Activated CD8-positive, alpha-beta memory T cell treated with anti-CD3 and anti-CD28 coated beads, Interleukin-2, amount 50 U/mL, for 1 hour (primary cell): Measurements from ENCODE around the gene NUDT17.

Source experiments
- DNase-seq: peaks from one replicate; pipeline ENCODE4 v3.0.0-alpha.2; 2020; ENCODE audit errors: extremely low read depth

NUDT17 gene

DNA sequence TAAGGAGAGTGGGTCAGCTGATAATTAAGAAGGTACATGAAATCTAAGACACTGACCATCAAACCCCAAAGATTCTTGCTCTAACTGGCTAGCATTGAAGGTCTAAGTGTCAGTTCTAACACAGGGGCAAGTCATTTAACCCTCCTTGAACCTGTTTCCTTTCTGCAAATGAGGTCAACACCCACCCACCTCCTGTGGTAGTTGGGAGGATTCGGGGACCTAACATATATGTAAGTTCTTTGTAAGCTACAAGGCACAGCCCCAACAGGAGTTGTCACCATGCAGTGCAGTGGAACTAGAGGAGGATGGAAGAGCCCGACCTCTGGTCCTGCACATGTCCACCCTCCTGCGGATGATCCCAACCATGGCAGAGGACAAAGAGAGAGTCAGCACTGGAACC lies 2.4 kb downstream of the NUDT17 start:
- DNase-seq = no peak

DNA sequence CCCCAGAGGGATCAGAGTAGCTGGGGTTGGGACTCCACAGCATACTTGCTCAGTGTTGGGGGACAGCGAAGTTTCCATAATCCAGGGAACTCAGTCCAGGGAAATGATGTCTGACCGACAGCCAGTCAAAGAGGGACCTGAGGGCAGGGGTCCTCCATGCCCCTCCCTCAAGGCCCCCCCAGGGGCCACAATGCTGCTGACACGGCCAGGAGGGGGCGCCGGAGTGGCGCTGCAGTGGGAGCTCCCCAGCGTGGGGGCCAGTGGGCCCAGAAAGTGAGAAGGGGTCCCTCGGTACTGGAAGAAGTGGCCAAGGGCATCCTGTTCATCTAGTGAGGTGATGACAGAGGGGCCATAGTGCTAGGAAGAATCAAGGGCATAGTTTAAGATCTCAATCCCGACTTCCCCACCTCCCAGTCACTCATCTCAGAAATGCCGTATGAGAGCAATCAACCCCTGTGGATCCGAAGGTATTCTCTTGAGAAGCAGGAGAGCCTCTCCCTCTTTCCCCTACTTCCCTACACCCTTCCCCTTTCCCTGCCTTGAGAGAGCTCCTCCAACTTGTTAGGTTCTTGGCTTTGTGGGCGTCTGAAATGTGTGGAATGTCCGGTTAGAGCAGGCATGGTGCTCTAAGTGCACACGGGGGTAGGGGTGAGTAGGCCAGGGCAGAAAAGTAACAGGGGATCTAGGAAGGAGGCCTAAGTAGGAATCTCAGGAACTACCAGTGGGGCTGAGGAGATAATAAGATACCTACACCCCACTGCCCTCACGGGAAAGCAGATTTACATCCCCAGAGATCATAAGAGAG lies 4.1 kb downstream of the NUDT17 start:
- no peak for DNase-seq

DNA sequence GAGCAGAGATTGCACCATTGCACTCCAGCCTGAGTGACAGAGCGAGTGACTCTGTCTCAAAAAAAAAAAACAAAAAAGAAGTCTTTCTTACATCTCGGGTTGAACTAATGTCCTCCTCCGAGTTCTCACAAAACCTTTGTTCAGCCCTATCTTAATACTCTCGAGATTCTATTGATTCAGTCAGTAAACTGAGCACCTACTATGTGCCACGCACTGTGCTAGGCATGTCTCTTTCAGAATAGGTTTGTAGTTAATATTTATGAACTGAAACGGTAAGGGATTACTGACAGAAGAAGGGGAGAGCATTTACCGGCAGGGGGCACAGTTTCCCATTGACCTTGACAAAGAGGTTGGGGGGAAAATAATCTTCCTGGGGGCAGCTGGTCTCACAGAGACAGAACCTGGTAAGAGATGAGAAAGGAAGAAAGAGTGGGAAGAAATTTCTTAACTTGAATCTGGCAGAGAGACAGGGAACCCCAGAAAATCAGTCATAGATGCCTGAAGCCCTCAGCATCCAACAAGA lies 10.1 kb downstream of the NUDT17 start:
- DNase-seq = no peak

DNA sequence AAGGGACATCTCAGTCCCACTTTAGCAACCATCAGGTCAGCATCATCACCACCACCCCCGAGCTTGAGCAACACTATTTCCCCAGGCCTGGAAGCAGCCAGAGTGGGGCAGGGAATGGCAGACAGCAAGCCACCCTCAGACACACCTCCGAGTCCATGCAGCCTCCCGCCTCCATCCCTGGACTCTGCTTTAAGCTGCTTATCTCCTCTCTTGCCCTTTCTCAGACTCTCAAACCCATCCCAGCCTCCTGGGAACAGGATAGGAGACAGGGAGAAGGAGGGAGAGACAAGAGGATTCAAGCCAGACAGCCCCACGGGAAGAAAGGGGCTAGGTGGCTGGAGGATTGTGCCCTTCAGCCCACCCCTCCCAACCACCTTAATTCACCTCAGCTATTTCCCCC lies 11.7 kb downstream of the NUDT17 start:
- no peak for DNase-seq

DNA sequence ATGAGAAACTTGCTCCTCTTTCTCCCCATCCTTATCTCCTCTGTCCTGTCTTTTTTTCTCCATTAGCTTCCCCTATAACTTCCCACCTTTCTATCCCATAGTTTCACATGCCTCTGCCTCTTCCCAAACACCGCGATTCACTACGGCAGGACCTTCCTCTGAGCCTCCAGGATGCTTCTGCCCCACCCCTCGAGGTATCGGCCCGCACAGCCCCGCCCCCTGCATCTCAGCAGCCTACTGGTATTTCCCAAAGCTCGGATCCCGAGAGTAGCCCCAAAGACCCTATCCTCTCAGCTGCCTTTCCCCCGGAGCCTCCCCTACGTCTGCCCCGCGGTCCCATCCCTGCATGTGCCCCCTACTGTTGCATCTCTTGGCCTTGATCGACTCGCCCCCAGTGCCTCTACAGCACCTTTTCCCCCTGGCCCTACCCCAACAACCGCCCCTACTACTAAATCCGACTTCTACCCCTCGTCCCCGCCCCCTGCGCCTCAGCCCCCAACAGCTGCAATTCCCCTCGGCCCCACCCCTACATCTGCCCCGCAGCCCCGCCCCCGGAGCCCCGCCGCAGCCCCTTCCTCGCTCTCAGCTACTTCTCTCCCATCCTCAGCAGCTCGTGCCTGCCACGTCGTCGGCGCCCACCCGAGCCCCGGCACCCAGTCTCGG lies 12.9 kb downstream of the NUDT17 start:
- DNase-seq = no peak

DNA sequence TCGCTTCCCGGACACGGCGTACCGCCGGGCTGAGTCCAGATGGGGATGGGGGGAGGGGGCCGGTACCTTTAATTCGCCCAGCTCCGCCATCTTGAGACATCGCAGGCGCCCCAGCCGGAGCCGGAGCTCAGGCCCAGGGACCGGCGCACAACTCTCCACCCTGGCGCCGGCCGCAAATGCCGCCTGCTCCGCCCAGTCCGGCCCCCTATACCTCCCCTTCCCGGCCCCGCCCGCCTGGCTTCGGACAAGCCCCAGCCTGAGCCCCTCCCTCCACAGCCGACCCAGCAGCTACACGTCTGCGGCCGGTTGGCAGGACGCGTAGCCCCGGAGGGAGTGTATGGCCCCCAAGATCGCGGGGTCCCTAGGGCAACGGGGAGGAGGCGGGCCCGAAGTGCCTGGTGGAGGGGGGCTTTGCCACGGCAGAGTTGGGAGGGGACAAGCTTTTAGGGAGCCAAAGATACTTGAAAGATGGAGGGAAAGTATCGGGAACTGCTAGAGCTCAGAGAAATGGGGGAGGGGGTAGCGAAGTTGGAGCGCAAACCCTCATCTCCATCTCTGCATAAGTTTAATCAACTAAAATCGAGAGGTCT lies 13.6 kb downstream of the NUDT17 start, which contains the start of gene PIAS3:
Gene PIAS3, minus strand, starts transcription at position 181 of the 590 bp plus-strand sequence. Its CDS starts 91 bp downstream, at position 90.
- DNase-seq = peak; percentile 59

DNA sequence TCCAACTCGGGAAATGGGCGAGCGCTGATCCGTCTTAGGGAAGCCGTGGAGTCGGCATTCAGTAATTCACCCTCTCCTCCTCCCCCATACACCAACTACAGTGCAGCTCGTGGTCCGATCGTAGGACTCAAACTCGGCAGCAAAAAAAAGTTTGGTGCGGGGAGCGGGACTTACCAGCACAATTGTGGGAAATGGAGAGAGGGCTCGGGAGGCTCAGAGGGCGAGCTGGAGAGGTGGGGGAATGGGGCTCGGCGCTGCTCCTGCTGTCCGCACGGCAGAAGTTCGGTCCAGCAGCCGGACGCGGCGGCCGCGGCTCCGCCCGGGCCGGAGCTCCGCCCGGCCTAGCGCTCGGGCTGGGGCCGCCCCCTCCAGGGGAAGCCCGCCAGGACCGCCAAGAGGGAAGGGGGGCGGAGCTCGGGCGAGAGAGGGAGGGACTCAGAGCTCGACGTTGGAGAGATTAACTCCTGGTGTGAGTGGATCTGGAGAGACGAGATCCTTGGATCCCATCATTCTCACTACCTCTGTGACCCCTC lies 14.1 kb downstream of the NUDT17 start:
- DNase-seq = no peak

DNA sequence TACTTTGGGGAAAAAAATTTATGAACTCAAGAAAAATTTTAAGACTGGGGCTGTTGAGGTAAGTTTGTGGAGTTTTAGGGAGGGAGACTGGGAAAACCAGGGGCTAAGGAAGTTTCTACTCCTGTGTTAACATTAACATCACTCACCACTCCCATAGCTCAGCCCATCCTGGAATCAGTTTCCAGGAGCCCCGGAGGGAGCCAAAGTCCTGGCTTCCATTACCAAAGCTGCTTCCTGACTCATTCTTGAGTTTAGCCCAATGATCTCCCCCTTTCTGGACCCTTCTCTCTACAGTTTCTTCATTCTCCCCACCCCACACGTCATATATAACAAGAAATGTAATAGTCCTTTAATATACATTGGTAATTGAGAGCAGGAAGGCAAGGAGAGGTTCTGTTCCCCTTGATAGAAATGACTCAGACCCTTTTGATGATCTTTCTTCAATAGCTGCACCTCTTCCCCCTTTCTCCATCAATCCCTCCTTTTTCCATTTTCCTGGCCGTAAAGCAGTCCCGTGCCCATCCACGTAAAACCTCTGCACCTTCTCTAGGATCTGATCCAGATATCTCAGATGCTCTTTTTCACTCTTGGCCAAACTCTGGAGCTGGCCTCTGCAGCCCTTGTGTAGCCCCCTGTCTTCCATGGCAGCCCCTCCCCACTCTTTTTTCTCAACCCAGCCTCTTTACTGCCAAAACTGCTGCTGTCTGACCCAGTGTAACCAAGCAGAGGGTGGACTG lies 18.0 kb downstream of the NUDT17 start:
- no peak for DNase-seq

DNA sequence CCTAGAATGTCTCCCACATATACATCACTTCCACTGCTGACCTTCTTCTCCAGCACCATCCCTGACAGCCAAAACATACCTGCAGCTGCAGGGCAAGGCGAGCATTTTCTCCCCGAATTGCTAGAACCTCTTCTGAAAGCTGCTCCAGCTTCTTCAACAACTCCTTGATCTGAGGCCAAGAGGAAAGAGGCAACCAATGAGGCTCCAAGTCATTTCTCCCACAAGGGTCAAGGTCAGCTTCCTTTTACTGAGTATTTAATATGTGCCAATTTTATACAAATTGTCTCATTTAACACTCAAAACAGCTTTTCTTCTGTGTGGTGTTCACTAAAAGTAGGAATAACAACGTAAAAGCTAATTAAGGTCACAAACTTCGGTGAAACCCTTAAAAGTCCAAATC lies 22.8 kb downstream of the NUDT17 start:
- no peak for DNase-seq

DNA sequence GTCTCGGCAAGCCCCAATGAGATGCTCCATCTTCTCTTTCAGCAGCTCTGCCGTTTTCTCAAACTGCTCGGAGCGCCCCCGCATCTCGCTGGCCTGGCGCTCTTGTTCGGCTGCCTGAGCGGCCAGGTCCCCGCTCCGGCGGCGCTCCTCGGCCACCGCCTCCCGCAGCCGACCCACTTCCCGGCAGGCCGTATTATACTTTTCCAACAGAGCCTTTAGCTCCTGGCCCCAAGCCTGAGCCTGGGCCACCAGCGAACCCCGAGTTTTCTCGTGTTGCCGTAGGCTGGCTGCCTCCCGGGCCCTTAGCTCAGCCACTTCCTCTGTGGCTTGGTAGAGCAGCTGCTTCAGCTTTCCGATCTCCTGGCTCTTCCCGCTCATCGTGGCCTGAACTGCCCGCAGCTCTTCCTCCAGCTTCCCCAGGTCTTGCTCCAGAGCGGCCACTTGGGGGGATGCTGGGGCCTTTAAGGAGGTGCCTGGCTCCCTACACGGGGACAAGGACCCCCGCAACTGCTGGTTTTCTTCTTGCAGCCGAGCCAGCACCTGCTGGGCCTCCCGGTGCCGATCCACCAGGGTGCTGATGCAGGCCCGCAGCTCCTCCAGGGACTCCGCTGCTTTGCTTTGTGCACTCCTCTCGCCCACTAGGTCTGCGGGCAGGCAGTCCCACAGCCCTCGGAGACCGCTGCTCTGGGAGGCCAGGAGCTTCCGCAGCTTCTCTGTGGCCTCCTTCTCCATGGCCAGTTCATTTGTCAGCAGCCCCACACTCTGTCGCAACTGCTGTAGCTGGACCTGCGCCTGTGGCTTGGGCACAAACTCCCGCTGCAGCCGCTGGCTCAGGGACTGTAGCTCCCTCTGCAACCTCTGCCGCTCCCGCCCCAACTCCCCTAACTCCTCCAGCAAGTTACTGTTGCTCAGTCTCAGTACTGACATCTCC lies 26.8 kb downstream of the NUDT17 start:
- DNase-seq = no peak

DNA sequence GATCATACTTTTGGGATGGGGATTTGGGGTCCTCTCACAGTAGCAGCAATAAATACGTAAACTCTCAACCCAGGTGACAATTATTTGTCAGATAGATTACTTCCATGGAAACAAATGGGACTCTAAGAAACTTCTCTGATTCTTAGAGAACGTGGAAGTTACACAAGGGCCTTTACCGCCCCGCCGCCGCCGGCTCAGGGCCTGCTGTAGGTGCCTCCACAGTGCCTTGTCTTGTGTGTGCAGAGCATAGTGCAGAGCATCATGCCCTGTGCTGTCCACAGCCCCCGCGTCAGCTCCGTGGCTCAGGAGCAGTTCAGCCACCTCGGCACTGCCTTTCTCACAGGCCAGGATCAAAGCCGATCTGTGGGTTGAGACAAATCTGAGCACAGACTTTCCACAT lies 29.2 kb downstream of the NUDT17 start:
- no peak for DNase-seq

DNA sequence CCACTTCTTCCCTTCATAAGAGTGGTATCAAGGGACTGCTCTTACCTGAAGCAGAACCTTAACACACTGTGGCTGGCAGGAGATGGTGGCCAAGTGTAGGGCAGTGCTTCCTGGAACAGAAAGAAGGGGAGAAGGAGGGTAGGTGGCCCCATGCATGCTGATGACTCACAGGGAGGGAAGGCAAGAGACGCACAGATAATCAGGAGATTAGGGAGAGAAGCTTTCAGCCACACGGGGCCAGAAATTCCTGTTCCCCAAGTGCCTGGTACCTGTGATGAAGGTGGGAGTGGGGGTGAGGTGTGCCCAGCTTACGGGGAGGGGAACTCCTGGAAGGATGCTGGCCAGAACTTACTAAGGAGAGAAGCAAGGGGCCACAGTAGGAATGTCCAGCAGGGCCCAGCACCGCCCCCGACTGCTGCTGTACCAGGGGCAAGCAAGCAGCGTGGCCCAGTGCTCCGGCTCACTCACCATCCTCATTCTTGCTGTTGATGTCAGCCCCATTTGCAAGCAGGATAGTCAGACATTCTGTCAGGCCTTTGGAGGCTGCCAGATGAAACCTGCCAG lies 32.6 kb downstream of the NUDT17 start:
- DNase-seq = no peak

DNA sequence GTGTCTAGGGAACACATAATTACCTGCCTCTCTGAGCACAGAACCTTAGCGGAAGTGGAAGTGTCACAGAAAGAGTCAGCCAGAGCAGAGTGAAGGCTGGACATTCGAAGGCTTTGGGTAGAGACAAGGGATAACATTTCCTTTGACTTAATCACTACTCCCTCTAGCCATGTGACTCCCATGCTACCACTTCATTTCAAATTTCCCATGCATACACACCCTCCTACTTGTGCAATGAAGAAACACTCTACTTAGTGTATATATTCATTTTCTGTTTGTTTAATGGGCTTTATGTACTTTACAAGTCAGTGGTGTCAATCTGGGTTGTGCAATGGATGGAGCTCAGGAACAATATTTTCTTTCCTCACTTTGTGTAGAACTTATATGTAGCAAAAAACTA lies 33.3 kb downstream of the NUDT17 start:
- DNase-seq = no peak

DNA sequence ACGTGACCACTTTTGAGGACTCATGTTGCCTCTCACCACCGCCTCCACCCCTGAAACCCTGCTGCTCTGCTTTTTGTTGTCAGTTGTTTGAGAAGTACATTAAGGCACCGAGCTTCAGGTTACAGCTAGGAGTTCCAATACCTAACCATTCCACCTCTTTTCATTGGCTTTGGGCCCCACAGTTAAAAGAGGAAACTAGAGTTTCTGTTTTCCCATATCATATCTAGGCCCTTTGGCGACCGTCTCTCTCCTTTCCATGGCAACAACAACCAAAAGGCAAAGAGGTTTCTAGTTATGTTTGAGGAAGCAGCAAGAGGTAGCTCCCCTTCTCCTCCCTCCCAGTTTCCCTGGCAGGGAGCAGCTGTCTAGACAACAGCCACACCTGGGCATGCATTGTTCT lies 34.3 kb downstream of the NUDT17 start:
- no peak for DNase-seq

DNA sequence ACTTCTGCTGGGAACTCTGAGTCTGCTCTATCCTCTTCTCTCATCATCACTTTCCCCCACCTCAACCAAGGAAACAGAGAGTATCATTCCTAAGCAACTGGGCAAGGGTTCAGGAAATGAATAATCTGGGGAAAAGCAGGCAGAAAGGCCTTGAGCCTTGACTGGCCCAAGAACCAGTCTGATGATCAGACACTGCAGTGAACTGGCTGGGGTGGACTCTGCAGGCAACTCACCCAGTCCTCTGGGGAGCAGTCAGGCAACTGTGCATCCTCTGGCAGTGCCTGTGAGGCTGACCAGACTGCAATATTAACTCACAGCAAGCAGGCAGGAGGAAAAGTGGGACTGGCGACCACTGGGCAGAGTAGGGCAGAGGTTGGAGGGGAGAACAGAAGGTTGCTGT lies 39.2 kb downstream of the NUDT17 start:
- DNase-seq = no peak

DNA sequence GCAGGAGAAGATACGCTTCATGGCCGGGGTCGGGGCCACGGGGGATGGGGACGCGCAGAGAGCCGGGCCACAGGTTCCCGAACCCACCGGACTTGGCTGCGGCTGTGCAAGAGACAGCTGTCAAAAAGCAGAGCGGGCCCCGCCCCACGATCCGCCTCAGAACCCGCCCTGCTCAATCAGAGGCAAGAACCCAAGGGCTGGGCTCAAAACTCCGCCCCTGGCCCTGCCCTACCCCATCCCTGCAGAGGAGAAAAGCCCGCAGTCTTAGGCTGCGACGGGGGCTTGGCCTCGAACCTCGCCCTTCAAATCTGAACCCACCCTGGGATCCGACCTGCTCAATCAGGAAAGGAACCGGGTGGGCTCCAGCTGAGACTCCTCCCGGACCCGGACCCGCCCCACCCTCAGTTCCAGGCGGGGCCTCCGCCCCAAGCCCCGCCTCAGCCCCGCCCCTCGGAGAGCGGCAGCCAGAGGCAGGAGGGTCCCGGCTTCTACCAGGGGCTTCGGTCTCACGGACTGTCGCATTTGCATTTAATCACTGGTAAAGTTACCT lies 40.4 kb downstream of the NUDT17 start, which contains the start of gene ANKRD35:
Gene ANKRD35, minus strand, starts transcription at position 129 of the 550 bp plus-strand sequence. Its CDS starts 108 bp downstream, at position 21.
- peak; percentile 54 for DNase-seq

DNA sequence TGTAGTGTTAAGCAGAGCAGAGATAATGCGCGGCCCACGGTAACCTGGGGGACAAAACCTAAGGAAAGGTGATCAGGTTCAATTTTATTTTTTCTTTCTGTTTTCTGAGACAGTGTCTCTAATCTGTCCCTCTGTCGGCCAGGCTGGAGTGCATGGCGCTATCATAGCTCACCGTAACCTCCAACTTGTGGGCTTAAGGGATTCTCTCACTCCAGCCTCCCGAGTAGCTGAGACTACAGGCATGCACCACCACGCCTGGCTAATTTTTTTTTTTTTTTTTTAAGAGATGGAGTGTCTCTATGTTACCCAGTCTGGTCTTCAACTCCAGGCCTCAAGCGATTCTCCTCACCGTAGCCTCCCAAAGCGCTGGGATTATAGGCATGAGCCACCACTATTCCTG lies 41.0 kb downstream of the NUDT17 start:
- DNase-seq = no peak

DNA sequence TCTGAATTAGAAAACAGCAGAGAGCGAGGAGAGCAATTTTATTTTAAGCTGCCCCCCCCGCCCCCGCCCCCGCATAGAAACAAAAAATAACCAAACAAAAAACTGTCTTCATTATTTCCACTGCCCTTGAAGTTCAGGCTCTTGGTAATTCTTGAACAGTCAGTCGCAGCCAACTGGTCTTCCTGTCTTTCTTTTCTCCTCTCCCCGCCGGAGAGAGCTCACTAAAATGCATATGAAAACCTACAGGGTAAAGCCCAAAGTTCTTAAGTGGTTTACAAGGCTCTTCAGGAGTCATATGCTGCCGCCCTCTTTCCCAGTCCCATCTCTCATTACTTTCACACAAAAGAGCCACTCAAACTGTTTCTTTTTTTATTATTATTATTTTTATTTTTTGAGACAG lies 41.4 kb downstream of the NUDT17 start:
- no peak for DNase-seq

DNA sequence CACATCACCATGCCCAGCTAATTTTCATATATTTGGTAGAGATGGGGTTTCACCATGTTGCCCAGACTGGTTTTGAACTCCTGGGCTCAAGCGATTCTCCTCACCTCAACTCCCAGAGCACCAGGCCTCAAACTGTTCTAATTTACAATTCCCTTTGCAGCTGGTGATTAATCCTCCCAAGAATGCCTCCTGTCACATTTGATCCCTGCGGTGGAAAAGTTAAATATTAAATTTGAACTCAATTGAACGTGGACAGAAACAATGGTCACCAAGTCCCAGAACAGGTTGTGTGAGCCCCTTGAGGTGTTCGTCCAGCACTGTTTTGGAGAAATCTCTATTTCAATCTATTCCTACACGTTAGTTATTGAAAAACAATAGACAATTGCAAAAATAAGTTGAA lies 42.2 kb downstream of the NUDT17 start:
- no peak for DNase-seq

DNA sequence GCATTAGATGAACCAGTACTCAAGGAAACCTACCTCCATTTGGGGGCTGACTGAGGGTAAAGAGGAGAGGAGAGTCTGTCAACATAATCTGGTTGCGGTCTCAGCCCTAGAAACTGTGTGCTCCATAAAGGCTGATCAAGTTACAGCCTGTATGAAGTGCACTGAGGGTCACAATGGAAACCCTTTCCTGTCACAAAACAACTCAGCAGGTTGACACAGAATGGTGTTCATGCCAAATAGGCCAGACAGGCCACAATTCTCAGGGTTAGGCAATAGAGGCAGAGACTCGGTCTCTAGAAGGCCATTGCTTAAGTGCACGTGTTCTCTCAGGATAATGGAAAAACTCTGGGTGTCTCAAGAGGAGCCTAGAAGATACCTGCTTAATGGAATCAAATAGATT lies 44.3 kb downstream of the NUDT17 start:
- DNase-seq = no peak
